Effector memory CD4-positive, alpha-beta T cell (primary cell): ENCODE measurements around the gene POSTN.

ENCODE experiments used
- DNase-seq, 3 donors: peaks; one replicate each; pipeline ENCODE4 v3.0.0-alpha.2; 2020
- H3K27ac ChIP-seq: 2 replicates; pipeline ENCODE4 v1.7.0; 2013; ENCODE audit warnings: mild to moderate bottlenecking, low read length, moderate library complexity; ENCODE audit not compliant: insufficient read depth, poor library complexity, severe bottlenecking
- H3K27me3 ChIP-seq: replicated peaks from 2 replicates; pipeline ENCODE4 v1.7.0; 2013; ENCODE audit warnings: mild to moderate bottlenecking, low read length; ENCODE audit not compliant: insufficient read depth, control insufficient read depth, poor library complexity, severe bottlenecking
- H3K36me3 ChIP-seq: 2 replicates; pipeline ENCODE4 v1.7.0; 2013; ENCODE audit warnings: mild to moderate bottlenecking, low read length, moderate library complexity; ENCODE audit not compliant: control insufficient read depth, insufficient read depth
- H3K4me1 ChIP-seq: 2 replicates; pipeline ENCODE4 v1.7.0; 2013; ENCODE audit warnings: low read length, mild to moderate bottlenecking; ENCODE audit not compliant: control insufficient read depth, insufficient read depth, poor library complexity, severe bottlenecking
- H3K4me3 ChIP-seq: 2 replicates; pipeline ENCODE4 v1.7.0; 2013; ENCODE audit warnings: low read length, low read depth, mild to moderate bottlenecking; ENCODE audit not compliant: insufficient read depth, poor library complexity, severe bottlenecking
- H3K9me3 ChIP-seq: 2 replicates; pipeline ENCODE4 v1.7.0; 2013; ENCODE audit warnings: mild to moderate bottlenecking, low read length, moderate library complexity; ENCODE audit not compliant: control insufficient read depth

The POSTN gene

DNA sequence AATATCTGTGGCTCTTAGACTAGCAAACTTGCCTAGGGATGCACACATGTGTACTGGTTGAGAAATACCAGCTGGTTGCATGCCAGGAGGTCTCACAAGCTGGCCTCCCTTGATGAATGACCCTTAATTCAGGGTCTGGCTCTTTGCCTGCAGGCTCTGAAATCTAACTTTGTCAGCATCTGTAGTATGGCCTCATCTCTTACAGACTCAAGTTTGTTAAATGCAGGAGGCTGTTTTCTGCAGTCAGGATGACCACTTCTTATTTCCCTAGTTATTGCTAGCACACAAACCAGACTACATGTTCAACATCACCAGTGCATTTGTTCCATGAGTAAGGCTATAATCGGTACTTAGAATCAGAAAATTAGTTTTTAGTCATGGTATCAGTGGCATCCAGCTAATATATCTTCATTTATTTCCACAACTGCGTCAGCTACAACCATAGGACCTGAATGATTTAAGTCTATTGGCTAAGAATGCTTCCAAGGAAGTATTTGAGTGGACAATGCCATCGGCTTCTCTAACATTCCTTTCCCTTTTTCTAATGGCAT, 23.3 kb upstream of the POSTN start:
- Histone ChIP-seq H3K4me1 (no peaks in the 10 kb centered on the region), H3K27ac (no peak overlapping the region), H3K27me3 (no peaks in the 10 kb centered on the region), H3K36me3 (no peaks in the 10 kb centered on the region), H3K9me3 (no peaks in the 10 kb centered on the region), H3K4me3 (no peak overlapping the region)
- no peak for DNase-seq

DNA sequence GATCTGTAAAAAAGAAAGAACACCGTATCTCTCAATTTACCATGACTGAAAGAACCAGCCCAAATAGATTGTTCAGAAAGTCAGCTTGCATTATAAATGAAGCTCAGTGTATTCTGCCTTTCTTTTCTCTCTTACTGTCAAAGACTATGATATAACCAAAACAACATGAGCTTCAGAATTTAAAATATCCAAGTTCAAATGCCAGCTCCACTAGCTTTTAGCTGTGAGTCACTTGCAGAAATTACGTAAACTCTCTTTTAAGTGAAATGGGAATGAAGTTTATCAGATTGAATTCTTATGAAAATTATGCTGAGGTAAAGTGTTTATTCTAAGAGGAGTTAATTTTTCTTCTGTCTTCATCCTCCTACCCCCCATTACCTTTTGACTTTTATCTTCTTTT, 20.0 kb upstream of the POSTN start:
- DNase-seq: no peak
- no peaks in the 10 kb centered on the region for H3K9me3 ChIP-seq
- no peak overlapping the region for H3K4me3 ChIP-seq
- H3K27ac ChIP-seq: no peak overlapping the region
- H3K4me1 ChIP-seq: no peaks in the 10 kb centered on the region
- H3K27me3 ChIP-seq: no peaks in the 10 kb centered on the region
- H3K36me3 ChIP-seq: no peaks in the 10 kb centered on the region

DNA sequence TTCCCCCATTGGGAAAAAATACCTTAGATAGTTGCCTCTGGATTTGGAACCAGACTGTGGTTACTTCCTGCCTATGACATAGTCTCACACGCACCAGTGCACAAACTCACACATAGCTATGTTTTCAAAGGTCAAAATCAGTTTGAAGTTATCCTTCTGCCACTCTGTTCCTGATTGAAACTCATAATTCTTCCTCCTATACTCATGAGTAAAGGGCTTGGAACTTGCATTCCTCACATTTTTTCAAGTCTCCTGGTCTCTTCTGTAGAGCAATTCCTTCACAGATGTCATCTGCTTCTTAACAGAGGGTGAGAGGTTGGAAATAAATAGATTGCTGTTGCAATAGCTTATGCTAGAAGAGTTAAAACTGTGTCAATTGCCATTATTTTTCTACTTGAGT, 18.6 kb upstream of the POSTN start:
- no peak overlapping the region for H3K27ac ChIP-seq
- no peak for DNase-seq

DNA sequence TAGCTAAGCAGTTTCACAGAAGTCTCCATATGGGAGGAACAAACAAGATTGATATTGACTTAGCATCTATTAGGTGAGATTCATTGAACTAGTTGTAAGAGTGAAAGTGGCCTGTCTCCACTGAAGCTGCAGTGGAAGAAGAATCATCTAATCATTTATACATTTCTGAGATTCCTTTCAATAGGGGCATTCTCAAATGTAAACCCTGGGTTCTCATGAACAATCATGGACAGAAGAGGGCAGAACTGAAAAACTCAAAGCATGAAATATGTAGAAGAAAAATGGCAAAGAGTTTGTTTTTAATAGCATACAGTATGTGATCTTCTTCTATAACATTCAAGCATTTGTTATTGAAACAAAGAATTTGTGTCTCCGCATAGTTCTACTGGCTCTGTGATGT, 17.6 kb upstream of the POSTN start:
- no peaks in the 10 kb centered on the region for H3K4me1 ChIP-seq
- H3K9me3 ChIP-seq: no peaks in the 10 kb centered on the region
- DNase-seq: no peak
- no peak overlapping the region for H3K27ac ChIP-seq
- H3K27me3 ChIP-seq: no peaks in the 10 kb centered on the region
- H3K36me3 ChIP-seq: no peaks in the 10 kb centered on the region
- H3K4me3 ChIP-seq: no peak overlapping the region

More for the DNA sequence above, 18.6 kb upstream of the POSTN start:
- Histone ChIP-seq H3K4me3 (no peak overlapping the region), H3K9me3 (no peaks in the 10 kb centered on the region), H3K27me3 (no peaks in the 10 kb centered on the region), H3K4me1 (no peaks in the 10 kb centered on the region), H3K36me3 (no peaks in the 10 kb centered on the region)

DNA sequence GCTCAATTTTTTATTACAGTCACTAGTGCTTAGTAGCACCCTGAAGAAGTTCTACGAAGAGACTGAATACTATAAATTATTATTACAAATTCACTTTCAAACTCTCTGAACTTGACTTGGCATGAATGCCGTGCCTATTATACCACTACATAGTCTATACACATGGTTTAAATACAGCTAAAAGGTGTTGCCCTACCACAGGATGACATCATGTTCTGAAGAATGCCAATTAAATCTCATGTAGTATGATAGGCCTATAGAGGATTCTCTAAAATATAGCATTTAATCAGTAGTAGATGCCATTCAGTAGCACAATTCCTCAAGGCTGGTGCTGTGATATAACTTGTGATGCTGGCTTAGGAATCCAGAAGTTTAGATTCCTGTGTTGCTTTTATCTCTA, 16.7 kb upstream of the POSTN start:
- DNase-seq: no peak
- no peaks in the 10 kb centered on the region for H3K4me1 ChIP-seq
- H3K27me3 ChIP-seq: no peaks in the 10 kb centered on the region
- H3K27ac ChIP-seq: no peak overlapping the region
- H3K4me3 ChIP-seq: no peak overlapping the region
- H3K9me3 ChIP-seq: no peaks in the 10 kb centered on the region
- H3K36me3 ChIP-seq: no peaks in the 10 kb centered on the region

DNA sequence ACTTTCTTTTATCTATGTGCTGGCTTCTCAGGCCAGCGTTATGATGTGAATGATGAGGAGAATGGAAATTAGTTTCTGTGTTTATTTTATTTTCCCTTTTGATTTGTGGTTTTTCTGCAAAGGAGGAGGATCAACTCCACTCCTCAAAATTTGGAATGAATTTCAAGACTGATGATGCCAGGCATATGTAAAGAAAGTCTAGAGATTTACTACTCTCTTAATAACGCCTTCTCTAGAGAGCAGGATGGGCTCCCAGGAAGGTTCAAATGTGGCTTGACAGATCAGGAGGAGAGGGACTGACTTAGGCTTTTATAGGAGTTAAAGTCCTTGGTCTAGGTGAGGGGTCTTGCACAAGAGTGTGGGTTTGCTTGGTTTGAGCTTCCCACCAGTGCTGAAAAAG, 15.1 kb upstream of the POSTN start:
- H3K4me3 ChIP-seq: no peak overlapping the region
- H3K4me1 ChIP-seq: no peaks in the 10 kb centered on the region
- DNase-seq: no peak
- H3K36me3 ChIP-seq: no peaks in the 10 kb centered on the region
- H3K27me3 ChIP-seq: no peaks in the 10 kb centered on the region
- no peaks in the 10 kb centered on the region for H3K9me3 ChIP-seq
- no peak overlapping the region for H3K27ac ChIP-seq

DNA sequence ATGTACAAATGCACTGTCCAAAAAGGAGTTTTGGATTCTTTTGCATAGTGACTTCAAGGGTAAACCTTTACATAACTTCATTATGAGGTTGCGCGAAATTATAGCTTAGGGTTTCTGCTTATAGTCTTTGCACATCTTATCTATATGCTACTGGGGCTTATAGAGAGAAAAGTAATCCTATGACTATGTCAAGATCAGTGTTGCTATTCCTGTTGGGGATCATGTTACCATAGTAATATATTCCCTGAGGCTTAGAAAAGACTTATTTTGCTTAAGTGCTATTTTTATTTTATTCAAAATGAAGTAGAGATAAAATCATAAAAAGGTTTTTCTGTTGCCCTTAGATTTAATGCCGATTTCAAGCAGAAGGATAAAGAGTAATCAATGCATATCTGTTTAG, 14.7 kb upstream of the POSTN start:
- Histone ChIP-seq H3K27me3 (no peaks in the 10 kb centered on the region), H3K27ac (no peak overlapping the region), H3K36me3 (no peaks in the 10 kb centered on the region), H3K9me3 (no peaks in the 10 kb centered on the region), H3K4me3 (no peak overlapping the region), H3K4me1 (no peaks in the 10 kb centered on the region)
- no peak for DNase-seq

DNA sequence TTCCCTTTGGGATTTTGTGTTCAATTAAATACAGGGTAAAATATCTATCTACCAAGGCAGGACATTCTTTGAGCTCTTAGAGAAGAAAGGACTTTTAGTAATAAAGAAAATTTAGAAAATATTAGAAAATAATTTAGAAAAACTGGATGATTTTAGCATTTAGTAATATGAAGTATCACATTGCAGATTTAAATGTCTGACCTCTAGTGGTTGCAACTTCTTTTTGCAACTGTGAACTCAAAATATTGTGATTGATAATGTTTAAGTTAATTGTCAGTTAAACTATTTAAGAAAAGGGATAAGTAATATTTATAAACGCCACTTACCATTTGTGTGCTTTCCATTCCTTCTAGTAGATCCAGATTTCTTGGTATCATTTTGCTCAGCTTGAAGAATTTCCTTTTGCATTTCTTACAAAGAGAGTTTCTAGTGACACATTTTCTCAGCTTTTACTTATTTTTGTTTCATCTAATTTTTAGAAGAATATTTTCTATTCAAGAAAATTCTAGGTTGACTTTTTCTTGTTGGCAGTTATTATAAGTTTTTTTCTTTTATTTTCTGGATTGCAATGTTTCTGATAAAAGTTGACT, 10.3 kb upstream of the POSTN start:
- H3K27me3 ChIP-seq: no peaks in the 10 kb centered on the region
- DNase-seq: no peak
- no peaks in the 10 kb centered on the region for H3K9me3 ChIP-seq
- H3K4me1 ChIP-seq: no peaks in the 10 kb centered on the region
- H3K27ac ChIP-seq: no peak overlapping the region
- no peaks in the 10 kb centered on the region for H3K36me3 ChIP-seq
- no peak overlapping the region for H3K4me3 ChIP-seq

DNA sequence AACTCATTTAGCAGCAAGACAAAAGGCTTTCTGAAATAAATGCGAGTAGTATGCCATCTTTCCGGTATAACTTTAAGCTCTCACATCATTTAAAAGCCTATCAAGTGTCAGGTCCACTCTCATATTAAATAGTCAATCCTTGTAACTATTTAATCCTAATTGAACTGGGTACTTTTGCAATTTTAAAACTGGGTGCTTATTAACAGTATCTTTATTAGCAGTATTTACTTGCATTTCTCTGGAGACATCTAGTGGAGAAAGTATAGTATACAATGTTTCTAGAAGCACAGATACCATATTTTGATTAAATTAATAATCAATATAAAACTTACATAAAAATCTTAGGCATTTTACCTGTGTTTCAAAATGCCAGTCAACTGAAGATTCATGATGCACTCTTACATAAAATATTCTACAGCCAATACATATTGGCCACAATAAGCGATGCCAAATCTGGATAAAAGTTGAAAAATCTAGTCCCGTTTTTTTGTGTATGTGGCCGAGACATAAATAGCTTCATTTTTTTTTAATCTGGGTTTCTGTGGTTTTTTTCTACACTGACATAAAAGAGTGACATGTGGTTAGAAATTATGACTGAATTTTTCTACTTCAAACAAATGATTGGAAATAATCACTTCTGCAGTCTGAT, 4.3 kb upstream of the POSTN start:
- Histone ChIP-seq H3K4me1 (no peaks in the 10 kb centered on the region), H3K27me3 (no peaks in the 10 kb centered on the region), H3K4me3 (no peak overlapping the region), H3K9me3 (no peaks in the 10 kb centered on the region), H3K27ac (no peak overlapping the region), H3K36me3 (no peaks in the 10 kb centered on the region)
- DNase-seq: no peak

DNA sequence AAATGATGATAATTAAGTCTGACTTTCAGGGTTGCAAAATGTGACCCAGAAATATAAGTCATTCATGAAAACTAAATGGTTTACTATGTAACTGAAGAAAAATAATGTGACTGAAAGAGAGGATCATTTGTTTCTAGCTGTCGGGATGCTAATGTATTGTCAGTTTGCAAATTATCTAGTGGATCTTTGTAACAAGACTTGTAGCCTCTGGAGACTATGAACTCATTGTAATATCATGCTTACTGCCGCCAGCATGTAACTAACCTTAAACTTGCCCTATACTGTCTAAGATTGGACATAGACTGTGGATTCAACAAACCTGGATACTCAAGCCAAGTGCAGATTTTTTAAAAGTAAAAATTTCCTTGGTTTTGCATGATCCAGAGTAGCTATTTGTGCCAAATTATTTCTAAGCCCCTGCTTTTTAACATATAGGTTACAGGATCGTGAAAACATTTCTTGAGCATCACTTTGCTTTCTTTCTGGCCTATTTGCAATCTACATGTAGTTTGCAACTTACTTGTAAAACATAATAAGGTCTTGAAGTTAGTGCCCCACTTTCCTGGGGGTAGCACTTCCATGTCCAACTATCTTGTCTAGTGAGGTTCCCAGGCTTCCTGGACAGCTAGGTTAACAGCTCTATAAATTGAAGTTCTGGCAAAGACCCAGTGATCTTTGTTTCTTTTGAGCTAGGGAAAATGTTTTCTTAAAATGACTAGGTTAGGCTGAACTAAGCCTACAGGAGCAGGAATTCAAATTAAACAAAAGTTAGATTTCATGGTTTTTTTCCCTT, 3.3 kb upstream of the POSTN start:
- Histone ChIP-seq H3K4me1 (no peaks in the 10 kb centered on the region), H3K27ac (no peak overlapping the region), H3K36me3 (no peaks in the 10 kb centered on the region), H3K9me3 (no peaks in the 10 kb centered on the region), H3K27me3 (no peaks in the 10 kb centered on the region), H3K4me3 (no peak overlapping the region)
- DNase-seq: no peak
